ENCODE measurements around the gene UBASH3B.

DNA sequence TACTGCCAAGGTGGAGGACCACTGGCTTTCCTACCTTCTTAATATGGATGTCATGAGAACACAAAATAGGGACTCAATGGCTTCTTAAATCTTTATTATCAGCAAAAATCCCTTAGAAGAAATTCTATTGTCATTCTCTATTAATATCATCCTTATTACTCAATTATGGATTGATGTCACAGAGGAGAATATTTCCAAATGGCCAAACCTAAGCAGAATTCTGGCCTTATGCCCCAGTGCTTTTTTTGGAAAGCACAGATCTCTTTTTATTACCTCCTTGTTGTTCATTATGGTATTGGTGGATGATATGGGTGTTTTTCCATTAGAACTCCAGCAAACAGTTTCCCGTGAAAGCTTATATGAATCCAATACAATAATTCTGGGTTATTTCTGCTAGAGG, 192.7 kb downstream of the UBASH3B start:
- TF ChIP-seq, protein P1, sequence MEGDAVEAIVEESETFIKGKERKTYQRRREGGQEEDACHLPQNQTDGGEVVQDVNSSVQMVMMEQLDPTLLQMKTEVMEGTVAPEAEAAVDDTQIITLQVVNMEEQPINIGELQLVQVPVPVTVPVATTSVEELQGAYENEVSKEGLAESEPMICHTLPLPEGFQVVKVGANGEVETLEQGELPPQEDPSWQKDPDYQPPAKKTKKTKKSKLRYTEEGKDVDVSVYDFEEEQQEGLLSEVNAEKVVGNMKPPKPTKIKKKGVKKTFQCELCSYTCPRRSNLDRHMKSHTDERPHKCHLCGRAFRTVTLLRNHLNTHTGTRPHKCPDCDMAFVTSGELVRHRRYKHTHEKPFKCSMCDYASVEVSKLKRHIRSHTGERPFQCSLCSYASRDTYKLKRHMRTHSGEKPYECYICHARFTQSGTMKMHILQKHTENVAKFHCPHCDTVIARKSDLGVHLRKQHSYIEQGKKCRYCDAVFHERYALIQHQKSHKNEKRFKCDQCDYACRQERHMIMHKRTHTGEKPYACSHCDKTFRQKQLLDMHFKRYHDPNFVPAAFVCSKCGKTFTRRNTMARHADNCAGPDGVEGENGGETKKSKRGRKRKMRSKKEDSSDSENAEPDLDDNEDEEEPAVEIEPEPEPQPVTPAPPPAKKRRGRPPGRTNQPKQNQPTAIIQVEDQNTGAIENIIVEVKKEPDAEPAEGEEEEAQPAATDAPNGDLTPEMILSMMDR (IDR thresholded peaks at IDR 0.05): no peak
- no peak for TF ChIP-seq POLR2A (IDR thresholded peaks at IDR 0.05)
